DND-41 (cell line): ENCODE data around the gene OR7G1.

ENCODE experiments used
- ATAC-seq: fragments of 200-7000 bp; cut with Tn5 transposase; 3 replicates; pipeline ENCODE4 v1.9.1; 2021; ENCODE audit warnings: low read depth; ENCODE audit not compliant: insufficient read depth
- DNase-seq: peaks from one replicate; pipeline ENCODE4 v3.0.0-alpha.2; 2020
- H2AFZ ChIP-seq: 2 replicates; pipeline ENCODE4 v1.6.0; 2012; ENCODE audit warnings: low read depth, low read length
- H3K27ac ChIP-seq: 2 replicates; pipeline ENCODE4 v1.5.1; 2012; ENCODE audit warnings: low read length, inconsistent platforms
- H3K27me3 ChIP-seq: fragments of 200-600 bp; sonication (generic); 2 replicates; pipeline ENCODE4 v1.6.0; 2012; ENCODE audit warnings: low read length, mild to moderate bottlenecking, inconsistent platforms; ENCODE audit not compliant: insufficient read depth, poor library complexity
- H3K36me3 ChIP-seq: 2 replicates; pipeline ENCODE4 v1.5.1; 2012; ENCODE audit warnings: low read length, inconsistent platforms; ENCODE audit not compliant: insufficient read depth
- H3K4me1 ChIP-seq: 2 replicates; pipeline ENCODE4 v1.5.1; 2012; ENCODE audit warnings: mild to moderate bottlenecking, low read length; ENCODE audit not compliant: insufficient read depth
- H3K4me2 ChIP-seq: 2 replicates; pipeline ENCODE4 v1.6.0; 2012; ENCODE audit warnings: mild to moderate bottlenecking, moderate library complexity, low read length, inconsistent platforms; ENCODE audit not compliant: insufficient read depth
- H3K4me3 ChIP-seq, 2 experiments: fragments of 200-600 bp in 1 of 2; shearing (Covaris generic) in 1 of 2; 2 replicates each; pipeline ENCODE4 v1.5.1; 2012 to 2016; ENCODE audit warnings: inconsistent platforms in 2 of 2, low read length in 2 of 2, mild to moderate bottlenecking in 2 of 2, low read depth in 1 of 2, moderate library complexity in 1 of 2
- H3K79me2 ChIP-seq: 2 replicates; pipeline ENCODE4 v1.6.0; 2012; ENCODE audit warnings: low read length, inconsistent platforms; ENCODE audit not compliant: insufficient read depth
- H3K9ac ChIP-seq: 2 replicates; pipeline ENCODE4 v1.6.0; 2012; ENCODE audit warnings: low read depth, mild to moderate bottlenecking, inconsistent platforms, low read length, moderate library complexity
- H3K9me3 ChIP-seq: 2 replicates; pipeline ENCODE4 v1.5.1; 2012; ENCODE audit warnings: low read length, moderate library complexity, mild to moderate bottlenecking, inconsistent platforms; ENCODE audit not compliant: insufficient read depth, severe bottlenecking
- H4K20me1 ChIP-seq: 2 replicates; pipeline ENCODE4 v1.6.0; 2012; ENCODE audit warnings: low read length; ENCODE audit not compliant: insufficient read depth
- EZH2 ChIP-seq: IDR thresholded peaks from 3 replicates; pipeline ENCODE4 v1.6.1; 2012; ENCODE audit warnings: borderline replicate concordance, low read depth, mild to moderate bottlenecking, moderate library complexity, low read length, inconsistent platforms; ENCODE audit not compliant: severe bottlenecking
- TF ChIP-seq, protein P1 (sequence below): IDR thresholded peaks from 2 replicates; pipeline ENCODE4 v1.5.1; 2012; ENCODE audit warnings: borderline replicate concordance, low read length, moderate library complexity, mild to moderate bottlenecking; ENCODE audit not compliant: poor library complexity, severe bottlenecking; ENCODE audit errors: extremely low read depth

OR7G1 gene

DNA sequence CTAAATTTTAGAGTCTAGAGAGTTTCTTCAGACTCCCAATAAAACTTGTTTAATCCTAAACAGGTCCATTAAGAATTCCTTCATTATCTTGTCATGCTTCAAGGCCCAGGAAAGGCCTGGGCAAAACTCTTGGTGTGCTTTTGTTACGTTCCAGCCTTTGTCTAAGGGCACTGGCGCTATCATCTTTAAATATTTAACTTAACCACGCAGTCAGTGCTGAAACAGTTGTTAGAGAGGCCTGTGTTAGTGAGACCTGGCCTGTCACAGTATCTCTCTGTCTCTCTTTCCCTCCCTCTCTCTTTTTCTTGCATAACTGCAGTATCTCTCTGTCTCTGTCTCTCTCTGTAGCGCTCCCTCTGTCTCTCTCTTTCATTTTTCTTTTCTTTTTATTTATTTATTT lies 36.9 kb downstream of the OR7G1 start:
- DNase-seq (no peak), ATAC-seq (no peak)
- Histone ChIP-seq H3K27me3 (no peaks in the 10 kb centered on the region), H4K20me1 (no peaks in the 10 kb centered on the region), H3K4me3 (no peak overlapping the region), H3K36me3 (no peaks in the 10 kb centered on the region), H3K4me2 (no peak overlapping the region), H3K79me2 (no peaks in the 10 kb centered on the region), H3K9me3 (no peaks in the 10 kb centered on the region), H3K4me1 (no peaks in the 10 kb centered on the region), H3K27ac (no peak overlapping the region), H3K9ac (no peak overlapping the region), H2AFZ (no peak overlapping the region)
- TF ChIP-seq EZH2: no peak
- TF ChIP-seq, protein P1, sequence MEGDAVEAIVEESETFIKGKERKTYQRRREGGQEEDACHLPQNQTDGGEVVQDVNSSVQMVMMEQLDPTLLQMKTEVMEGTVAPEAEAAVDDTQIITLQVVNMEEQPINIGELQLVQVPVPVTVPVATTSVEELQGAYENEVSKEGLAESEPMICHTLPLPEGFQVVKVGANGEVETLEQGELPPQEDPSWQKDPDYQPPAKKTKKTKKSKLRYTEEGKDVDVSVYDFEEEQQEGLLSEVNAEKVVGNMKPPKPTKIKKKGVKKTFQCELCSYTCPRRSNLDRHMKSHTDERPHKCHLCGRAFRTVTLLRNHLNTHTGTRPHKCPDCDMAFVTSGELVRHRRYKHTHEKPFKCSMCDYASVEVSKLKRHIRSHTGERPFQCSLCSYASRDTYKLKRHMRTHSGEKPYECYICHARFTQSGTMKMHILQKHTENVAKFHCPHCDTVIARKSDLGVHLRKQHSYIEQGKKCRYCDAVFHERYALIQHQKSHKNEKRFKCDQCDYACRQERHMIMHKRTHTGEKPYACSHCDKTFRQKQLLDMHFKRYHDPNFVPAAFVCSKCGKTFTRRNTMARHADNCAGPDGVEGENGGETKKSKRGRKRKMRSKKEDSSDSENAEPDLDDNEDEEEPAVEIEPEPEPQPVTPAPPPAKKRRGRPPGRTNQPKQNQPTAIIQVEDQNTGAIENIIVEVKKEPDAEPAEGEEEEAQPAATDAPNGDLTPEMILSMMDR: no peak

DNA sequence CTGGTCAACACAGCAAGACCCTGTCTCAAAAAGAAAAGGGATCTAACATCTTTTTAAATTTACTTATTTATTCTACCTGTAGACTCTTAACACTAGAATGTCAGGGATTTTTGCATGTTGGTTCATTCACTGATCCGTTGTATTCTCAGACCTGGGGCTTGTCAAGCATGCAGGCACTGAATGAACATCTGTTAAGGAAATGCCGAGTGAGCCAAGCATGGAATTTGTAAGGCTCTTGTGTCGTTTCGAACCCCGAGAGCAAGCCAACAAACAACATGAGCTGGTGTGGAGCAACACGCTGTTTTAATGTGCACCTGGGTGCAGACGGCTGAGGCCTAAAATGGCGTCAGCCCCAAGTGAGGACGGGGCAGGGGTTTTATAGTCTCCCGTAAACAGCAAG lies 38.7 kb downstream of the OR7G1 start:
- Histone ChIP-seq H3K27me3 (no peaks in the 10 kb centered on the region), H3K27ac (no peak overlapping the region), H3K4me1 (no peaks in the 10 kb centered on the region), H3K79me2 (no peaks in the 10 kb centered on the region), H3K4me3 (no peak overlapping the region), H3K4me2 (no peak overlapping the region), H4K20me1 (no peaks in the 10 kb centered on the region), H2AFZ (no peak overlapping the region), H3K9me3 (no peaks in the 10 kb centered on the region), H3K36me3 (no peaks in the 10 kb centered on the region), H3K9ac (no peak overlapping the region)
- no peak for DNase-seq
- no peak for ATAC-seq
- TF ChIP-seq, protein P1: no peak

DNA sequence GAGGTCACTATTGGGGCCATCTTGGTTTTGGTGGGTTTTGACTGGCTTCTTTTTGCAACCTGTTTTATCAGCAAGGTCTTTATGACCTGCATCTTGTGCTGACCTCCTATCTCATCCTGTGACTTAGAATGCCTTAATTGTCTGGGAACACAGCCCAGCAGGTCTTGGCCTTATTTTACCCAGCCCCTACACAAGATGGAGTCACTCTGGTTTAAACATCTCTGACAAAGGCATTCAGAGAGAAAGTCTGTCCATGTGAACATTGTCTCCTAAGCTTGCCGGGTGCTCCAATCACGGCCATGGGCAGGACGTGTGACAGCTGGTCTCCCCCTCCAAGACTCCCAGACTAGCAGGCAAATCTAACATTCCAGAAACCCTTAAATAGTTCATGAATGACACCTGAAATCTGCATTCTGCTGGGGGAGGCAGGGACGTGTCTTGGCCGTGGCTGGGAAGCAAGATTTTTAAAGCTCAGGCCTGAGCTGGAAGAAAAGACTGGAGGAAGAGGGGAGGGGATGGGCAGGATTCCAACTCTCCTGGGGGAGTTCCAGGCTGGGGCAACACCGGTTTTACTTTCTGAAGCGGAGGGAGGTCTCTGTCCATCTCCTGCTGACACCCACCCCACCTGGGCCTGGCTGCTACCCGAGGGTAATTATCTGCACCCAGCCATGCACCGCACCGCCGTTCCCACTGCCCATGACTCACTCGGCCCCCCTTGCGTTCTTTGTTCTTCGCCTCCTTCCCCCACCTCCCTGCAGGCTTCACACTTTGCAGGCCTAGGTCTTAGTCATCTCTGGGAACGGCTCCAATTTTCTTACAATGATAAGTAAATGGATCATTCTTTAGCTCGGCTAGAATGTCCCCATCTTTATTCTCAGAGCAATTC lies 40.3 kb downstream of the OR7G1 start:
- no peaks in the 10 kb centered on the region for H3K79me2 ChIP-seq
- no peaks in the 10 kb centered on the region for H3K9me3 ChIP-seq
- H3K27ac ChIP-seq: no peak overlapping the region
- peak; percentile 50 for DNase-seq
- TF ChIP-seq, protein P1: no peak
- no peak for TF ChIP-seq EZH2
- no peaks in the 10 kb centered on the region for H4K20me1 ChIP-seq
- H3K9ac ChIP-seq: no peak overlapping the region
- no peaks in the 10 kb centered on the region for H3K36me3 ChIP-seq
- no peak overlapping the region for H3K4me3 ChIP-seq
- H3K4me2 ChIP-seq: no peak overlapping the region
- no peak overlapping the region for H2AFZ ChIP-seq
- no peaks in the 10 kb centered on the region for H3K4me1 ChIP-seq
- peak; percentile 64; the same call in 2 of the 3 replicates for ATAC-seq
- no peaks in the 10 kb centered on the region for H3K27me3 ChIP-seq
